BE2C (cell line): ENCODE measurements around the gene OVCA2.

Source experiments
- DNase-seq: peaks from one replicate; pipeline ENCODE4 v3.0.0-alpha.2; 2020
- H3K27me3 ChIP-seq: fragments of 250-450 bp; sonication (Bioruptor Pico); 2 replicates; pipeline ENCODE4 v1.5.1; 2020; ENCODE audit warnings: mild to moderate bottlenecking
- H3K36me3 ChIP-seq: fragments of 250-450 bp; sonication (Bioruptor Pico); 2 replicates; pipeline ENCODE4 v1.5.1; 2020; ENCODE audit warnings: mild to moderate bottlenecking
- H3K4me1 ChIP-seq: fragments of 250-450 bp; sonication (Bioruptor Pico); 2 replicates; pipeline ENCODE4 v1.5.1; 2020
- H3K4me3 ChIP-seq: 2 replicates; pipeline ENCODE4 v1.5.1; 2011; ENCODE audit warnings: low read depth, low read length
- H3K9me3 ChIP-seq: fragments of 250-450 bp; sonication (Bioruptor Pico); 2 replicates; pipeline ENCODE4 v1.5.1; 2020
- CTCF ChIP-seq: IDR thresholded peaks from 2 replicates; pipeline ENCODE4 v1.5.1; 2012; ENCODE audit warnings: mild to moderate bottlenecking, low read depth, low read length

Gene OVCA2

GRCh38 chr17:2049333-2050299, 7.8 kb downstream of the OVCA2 start:
- peaks cover 32% of the 10 kb centered on the region for H3K27me3 ChIP-seq
- H3K4me1 ChIP-seq: no peaks in the 10 kb centered on the region
- peak; percentile 80 for DNase-seq
- H3K36me3 ChIP-seq: no peaks in the 10 kb centered on the region
- H3K9me3 ChIP-seq: no peaks in the 10 kb centered on the region
- peak overlapping the region; percentile 64 for H3K4me3 ChIP-seq
- TF ChIP-seq CTCF: no peak

GRCh38 chr17:2050300-2051060, 8.7 kb downstream of the OVCA2 start:
- H3K4me3 ChIP-seq: peak overlapping the region; percentile 6; the same call in 1 of the 2 replicates
- no peak for TF ChIP-seq CTCF

DNA sequence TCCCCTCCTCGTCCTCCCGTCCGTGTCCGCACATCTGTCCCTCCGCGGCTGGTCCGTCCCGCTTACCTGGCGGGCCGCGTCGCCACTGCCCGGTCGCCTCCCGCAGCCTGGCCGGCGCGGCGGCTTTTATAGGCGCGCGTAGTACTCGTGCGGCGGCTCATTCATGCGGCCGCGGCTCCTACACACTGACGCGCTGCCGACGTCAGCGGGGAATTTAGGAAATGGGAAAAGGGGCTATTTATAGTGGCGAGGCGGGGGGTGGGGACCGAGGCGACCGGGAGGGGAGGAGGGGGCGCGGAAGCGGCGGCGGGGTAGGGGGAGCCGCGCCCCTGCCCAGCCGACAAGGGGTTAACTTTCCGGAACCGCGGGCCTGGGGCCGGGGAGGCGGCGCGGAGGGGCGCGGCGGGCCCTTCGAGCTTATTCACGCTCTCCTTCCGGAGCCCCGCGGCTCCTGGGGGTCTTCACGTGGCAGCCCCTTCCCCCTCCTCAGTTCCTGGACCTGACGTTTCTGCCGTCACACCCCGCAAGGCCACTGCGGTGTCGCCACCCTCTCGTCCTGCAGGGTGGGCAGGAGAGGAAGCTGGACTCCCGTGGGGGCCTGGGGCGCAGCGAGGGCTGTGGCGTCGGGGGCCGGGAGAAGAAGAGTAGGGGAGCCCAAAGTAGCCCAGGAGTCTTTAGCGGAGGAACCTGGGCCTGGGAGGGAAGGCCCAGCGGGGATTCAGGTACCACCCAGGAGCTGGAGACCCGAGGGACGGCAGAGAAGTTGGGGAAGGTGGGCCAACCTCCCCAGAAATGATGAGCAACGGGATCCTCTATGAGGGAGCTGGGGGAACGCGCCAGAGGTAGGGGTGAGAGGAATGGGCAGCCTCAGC, 9.5 kb downstream of the OVCA2 start:
- no peak for DNase-seq
- Histone ChIP-seq H3K9me3 (no peaks in the 10 kb centered on the region), H3K4me3 (no peak overlapping the region), H3K36me3 (no peaks in the 10 kb centered on the region), H3K4me1 (no peaks in the 10 kb centered on the region), H3K27me3 (peaks cover 32% of the 10 kb centered on the region)
- no peak for TF ChIP-seq CTCF

More at GRCh38 chr17:2050300-2051060, 8.7 kb downstream of the OVCA2 start:
- Histone ChIP-seq H3K36me3 (no peaks in the 10 kb centered on the region), H3K27me3 (peaks cover 32% of the 10 kb centered on the region), H3K9me3 (no peaks in the 10 kb centered on the region), H3K4me1 (no peaks in the 10 kb centered on the region)
- peak; percentile 52 for DNase-seq

DNA sequence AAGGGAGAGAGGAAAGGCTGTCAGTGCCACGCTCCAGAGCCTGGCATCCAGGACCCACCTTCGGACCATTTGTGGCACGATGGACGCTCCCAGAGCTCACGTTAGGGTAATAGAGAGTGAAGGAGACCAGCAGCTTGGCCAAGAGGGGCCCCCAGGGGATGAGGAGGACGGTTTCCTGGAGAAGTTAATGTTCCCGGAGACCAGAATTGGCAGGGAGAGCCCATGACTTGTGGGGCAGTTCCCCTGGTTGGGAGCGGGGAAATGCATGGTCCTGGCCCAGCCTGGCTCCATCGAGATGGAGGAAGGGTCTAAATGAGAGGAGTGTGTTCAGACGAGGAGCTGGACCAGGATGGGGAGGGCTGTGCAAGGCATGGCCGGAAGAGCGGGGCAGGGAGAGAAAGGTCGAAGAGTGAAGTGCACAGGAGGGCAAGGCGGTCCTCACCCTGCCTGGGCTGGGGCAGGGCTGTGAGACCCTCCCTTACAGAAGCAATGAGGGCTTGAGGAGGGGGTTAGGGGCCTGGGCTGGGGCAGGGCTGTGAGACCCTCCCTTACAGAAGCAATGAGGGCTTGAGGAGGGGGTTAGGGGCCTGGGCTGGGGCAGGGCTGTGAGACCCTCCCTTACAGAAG, 10.2 kb downstream of the OVCA2 start:
- no peak for DNase-seq
- Histone ChIP-seq H3K36me3 (no peaks in the 10 kb centered on the region), H3K9me3 (no peaks in the 10 kb centered on the region), H3K4me3 (no peak overlapping the region), H3K4me1 (no peaks in the 10 kb centered on the region), H3K27me3 (peaks cover 32% of the 10 kb centered on the region)
- no peak for TF ChIP-seq CTCF

GRCh38 chr17:2053380-2054261, 11.8 kb downstream of the OVCA2 start:
- Histone ChIP-seq H3K4me3 (peak overlapping the region; percentile 51), H3K9me3 (no peaks in the 10 kb centered on the region), H3K27me3 (peaks cover 32% of the 10 kb centered on the region), H3K4me1 (no peaks in the 10 kb centered on the region), H3K36me3 (no peaks in the 10 kb centered on the region)
- peak; percentile 50 for TF ChIP-seq CTCF
- DNase-seq: peak; percentile 74
